GM03348 (cell line): Measurements from ENCODE around the gene RNF222.
"Not testable (repeated sequence)": the region's sequence is repeated elsewhere in the genome, so short reads cannot be mapped to it uniquely, and the experiment has no call there.

Experiments used
- DNase-seq: peaks from one replicate; pipeline ENCODE4 v3.0.0; 2012; ENCODE audit warnings: low spot score

The RNF222 gene

DNA sequence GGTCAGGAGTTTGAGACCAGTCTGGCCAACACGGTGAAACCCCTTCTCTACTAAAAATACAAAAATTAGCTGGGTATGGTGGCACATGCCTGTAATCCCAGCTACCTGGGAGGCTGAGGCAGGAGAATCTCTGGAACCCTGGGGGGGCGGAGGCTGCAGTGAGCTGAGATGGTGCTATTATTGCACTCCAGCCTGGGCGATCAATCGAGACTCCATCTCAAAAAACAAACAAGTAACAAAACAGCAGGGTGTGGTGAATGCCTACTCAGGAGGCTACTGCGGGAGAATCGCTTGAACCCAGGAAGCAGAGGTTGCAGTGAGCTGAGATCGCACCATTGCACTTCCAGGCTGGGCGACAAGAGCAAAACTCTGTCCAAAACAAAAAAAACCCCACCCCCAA, 19.5 kb downstream of the RNF222 start:
- not testable (repeated sequence) for DNase-seq

DNA sequence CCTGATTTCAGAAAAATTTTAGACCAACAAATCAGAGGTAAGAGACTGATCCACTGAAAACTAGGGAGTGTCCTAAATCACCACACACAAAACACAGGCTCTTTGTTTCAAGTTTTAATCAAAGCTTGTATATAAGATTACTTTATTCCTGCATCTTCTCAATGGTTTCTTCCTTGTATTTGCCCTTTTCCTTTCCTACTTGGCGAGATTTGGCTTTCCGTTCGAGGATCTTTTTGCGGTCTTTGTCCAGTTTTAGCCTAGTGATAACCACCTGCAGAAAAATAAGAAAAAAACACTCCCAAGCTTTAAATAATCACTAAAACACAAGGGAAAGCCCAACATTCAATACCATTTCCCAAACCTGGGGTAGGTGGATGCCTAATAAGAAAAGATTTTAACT, 20.2 kb downstream of the RNF222 start:
- no peak for DNase-seq

DNA sequence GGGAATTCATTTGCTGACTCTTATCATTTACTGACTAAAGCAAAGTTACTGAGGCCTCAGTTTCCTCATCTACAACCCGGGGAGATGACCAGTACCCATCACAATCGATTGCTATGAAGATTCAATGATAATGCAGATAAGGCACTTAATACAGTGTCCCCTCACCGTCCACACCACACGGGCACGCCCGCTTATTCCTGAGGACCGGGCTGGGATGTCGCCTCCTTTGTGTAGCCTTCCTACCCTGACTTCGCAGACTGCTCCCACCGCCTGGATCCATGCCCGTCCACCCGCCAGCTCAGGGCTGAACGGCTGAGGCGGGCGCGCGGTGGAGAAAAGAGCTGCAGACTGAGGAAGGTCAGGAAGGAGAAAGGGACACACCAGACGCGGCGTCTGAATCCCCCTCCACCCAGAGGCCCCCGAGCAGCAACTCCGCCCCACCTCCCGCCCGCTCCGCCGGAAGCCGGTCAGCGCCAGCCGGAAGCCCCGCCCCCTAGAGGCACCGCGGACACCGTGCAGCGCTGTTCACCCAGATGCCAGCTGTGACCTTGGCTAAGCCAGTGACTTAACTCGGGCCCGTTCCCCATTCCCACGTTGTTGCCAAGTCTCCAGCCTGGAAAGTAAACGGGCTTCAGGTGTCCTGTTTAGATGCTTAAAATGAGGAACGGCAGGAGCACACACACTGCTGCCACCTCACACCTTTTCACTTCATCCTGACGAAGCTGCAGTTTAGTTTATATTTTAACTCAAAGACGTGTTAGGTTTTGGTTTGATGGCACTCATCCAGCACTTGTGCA, 21.2 kb downstream of the RNF222 start, which contains the start of gene KRABD2:
TSS of gene KRABD2 (minus strand) at position 434 of the 797 bp plus-strand sequence.
- DNase-seq = peak; percentile 96

DNA sequence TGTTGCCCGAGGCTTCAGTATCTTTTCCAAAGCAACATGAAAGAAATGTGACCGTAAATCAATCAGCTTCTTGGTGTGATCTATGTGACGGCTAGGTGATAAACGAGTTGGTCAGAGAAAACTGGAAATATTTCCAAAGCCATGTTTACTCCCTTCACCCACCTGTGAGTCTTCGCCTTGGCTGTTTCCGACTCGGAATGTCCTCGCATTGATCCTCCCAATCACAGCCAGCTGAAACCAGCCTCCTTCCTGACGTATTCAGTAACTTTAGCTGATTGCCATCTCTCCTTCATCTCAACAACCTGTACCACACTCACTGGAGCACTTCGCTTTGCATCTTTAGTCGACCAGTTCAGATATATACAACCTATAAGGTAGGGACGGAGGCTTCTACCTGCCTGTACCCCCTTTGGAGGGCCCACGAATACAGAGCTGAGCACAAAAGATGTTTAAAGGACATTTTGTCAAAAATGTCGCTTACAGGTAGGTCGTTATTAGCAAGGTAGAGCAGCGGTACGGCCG, 21.8 kb downstream of the RNF222 start:
- DNase-seq = peak; percentile 39

DNA sequence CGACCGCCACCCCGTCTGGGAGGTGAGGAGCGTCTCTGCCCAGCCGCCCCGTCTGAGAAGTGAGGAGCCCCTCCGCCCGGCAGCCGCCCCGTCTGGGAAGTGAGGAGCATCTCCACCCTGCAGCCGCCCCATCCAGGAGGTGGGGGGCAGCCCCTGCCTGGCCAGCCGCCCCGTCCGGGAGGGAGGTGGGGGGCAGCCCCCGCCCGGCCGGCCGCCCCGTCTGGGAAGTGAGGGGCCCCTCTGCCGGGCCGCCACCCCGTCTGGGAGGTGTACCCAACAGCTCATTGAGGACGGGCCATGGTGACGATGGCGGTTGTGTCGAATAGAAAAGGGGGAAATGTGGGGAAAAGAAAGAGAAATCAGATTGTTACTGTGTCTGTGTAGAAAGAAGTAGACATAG, 23.8 kb downstream of the RNF222 start:
- not testable (repeated sequence) for DNase-seq

DNA sequence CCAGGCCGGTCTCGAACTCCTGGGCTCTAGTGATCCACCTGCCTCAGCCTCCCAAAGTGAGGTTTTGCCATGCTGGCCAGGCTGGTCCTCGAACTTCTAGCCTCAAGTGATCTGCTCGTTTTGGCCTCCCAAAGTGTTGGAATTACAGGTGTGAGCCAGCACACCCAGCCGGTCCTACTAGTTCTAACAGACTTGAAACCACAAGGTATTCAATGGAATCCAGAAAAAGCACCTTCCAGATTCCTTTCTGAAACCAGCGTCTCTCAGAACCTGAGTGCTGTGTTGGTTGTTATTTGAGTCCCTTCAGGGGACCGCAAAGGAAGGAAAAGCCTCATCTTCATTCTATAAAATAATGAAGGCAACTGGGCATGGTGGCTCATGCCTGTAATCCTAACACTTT, 25.2 kb downstream of the RNF222 start:
- no peak for DNase-seq

DNA sequence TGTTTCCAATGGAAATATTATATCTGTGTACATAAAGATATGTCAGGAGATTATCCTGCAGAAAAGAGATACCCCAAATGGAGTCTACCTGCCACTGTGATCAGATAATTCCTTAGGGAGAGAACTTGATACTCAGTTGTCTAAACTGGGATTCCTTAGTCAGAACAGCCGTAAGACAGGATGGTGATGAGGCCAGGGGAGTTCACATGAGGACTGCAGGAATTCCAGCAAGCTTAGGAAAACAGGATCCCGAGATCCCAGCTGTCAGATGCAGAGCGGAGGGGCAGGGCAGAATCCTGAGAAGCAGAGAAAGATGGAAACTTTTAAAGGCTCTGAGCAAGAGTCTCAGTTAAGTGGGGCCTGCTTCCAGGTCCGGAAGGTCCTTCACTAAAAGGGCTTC, 25.8 kb downstream of the RNF222 start:
- DNase-seq = no peak

DNA sequence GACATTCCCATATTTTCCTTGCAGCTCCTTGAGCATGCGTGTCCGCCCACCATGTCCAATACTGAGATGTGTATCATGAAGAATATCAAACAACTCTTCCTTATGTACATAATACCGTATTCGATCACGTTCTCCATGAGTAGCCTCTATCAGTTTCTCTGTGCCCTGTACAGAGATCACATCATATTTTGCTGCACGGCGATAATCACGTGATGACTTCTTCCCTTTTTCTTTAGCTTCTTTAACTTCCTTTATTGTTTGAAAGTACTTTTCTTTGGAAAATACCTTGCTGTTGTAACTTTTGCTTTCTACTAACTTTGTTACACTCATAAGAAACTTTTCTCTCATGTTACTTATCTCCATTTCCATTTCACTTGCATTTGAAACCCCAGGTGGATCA, 27.7 kb downstream of the RNF222 start:
- no peak for DNase-seq

DNA sequence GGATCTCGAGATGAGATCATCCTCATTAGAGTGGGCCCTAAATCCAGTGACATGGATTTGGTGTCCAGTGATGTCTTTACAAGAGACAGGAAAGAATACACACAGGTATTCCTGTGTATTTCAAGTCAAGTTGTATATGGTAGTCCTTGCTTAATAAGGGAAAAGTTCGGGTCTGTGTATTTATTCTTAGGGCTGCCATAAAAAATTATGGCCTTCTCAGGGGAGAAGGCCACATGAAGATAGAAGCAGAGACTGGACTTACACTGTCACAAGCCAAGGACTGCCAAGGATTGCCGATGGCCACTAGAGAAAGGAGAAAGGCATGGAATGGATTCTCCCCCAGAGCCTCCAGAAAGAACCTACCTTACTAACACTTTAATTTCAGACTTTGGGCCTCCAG, 29.4 kb downstream of the RNF222 start:
- DNase-seq = no peak

DNA sequence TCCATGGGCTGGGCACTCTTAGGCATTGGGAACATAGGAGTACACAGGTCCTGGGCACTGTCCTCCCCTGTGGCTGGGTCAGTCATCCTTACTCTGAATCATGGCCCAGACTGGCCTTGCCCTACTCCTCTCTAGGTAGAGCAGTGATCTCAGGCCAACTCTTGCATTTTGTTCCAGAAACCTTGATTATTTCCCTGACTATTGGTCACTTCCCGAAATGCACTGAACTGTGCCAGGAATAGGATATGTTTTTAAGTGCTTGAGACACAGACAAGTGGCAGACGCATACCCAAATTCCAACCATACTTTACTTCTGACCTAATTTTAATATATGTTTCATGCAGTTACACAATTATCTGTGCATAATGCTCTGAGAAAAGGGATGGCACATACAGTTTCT, 31.4 kb downstream of the RNF222 start:
- DNase-seq = peak; percentile 43

DNA sequence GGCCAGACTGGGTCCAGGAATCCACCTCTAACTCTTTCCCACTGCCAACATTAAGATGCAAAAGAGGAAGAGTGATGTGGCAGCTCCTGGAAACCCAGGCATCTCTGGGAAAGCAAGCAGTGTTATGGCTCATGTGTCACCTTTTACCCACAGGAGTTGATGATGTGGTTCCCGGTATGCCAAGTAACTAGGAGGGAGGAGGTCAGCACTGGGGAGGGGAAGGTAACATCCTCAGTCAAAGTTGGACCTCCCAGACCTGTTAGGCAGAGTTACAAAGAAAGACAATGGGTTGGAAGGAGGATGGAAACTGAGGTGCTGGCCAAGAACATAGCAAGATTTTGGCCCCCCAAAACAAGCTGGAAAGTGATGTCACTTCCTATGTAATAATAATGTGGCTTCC, 32.5 kb downstream of the RNF222 start:
- no peak for DNase-seq

DNA sequence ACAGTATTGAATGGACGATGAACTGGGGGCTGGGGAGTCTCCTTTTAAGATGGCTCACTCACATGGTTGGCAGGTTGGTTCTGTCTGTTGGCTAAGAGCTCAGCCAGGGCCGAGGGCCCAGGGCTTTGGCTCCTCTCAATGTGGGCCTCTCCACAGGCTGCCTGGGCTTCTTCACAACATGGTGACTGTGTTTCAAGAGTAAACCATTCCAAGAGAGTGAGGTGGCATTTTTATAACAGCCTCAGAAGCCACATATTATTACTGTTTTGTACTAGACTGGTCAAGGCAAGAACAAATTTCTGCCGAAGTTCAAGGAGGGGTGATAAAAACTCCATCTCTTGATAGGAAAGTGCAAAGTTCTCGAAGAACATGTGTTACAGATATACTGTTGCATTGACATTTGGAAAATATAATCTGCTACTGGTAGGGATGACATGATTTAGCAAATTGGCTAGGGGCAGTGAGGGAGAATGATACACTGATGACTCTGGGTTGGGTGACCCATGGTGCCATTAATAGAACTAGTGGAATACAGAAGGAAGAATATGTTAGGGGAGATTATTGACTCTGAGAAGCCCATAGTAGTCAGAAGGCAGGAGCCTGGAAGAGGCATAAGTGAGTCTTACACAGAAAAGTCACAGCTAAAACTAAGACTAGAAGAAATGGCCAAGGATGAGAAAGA, 34.8 kb downstream of the RNF222 start:
- peak; percentile 19 for DNase-seq

DNA sequence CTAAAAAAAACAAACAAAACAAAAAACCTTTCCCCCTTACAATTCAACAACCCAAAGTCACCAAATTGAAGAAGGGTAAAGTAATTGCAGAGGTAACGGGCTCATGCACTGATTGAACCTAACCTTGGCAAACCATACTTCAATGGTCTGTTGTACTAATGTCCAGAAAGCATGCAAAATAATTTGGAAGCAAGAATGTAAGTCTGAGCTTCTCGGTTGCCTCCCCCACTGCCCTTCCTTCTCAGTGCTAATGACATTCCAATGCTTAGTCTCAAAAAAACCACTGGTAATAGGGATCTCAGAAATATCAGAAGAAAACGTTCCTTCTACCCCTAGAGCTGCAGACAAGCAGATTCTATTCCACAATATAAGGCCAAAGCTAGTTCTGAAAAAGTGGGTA, 36.9 kb downstream of the RNF222 start:
- DNase-seq = no peak

DNA sequence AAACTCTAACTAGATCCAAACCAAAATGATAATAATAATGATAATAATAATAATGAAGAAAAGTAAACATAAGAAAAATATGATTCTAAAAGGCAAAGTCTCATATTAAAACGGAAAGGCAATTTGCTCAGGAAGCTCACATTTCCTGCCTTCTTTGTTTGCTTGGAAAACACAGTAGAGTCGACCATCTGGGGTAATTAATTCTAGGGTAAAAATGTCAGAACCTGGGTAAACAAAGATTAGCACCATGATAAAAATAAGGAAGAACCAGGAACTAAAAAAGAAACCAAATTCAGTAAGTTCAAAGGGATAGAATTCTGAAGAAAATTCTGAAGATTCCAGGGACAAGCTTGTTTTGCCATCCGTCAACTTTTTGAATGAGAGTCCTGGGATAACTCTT, 37.4 kb downstream of the RNF222 start:
- no peak for DNase-seq

DNA sequence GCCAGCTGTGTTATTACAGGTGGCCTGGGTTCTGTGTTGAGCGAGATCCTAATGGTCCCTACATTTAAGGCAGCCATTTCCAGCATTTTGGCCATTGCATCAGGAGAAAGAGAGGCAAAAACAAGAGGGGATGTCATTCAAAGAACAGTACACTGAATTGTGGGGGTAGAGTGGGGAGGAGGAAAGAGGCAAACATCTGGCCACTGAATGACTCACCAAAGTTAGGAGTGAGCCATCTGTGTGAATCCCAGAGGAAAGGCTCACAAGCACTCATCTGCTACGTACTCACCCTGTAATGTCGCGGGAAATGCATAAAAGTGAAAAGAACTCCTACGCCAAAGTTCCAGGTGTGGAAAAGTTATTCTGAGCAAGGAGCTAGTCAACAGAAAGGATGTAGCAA, 37.9 kb downstream of the RNF222 start:
- peak; percentile 86 for DNase-seq

DNA sequence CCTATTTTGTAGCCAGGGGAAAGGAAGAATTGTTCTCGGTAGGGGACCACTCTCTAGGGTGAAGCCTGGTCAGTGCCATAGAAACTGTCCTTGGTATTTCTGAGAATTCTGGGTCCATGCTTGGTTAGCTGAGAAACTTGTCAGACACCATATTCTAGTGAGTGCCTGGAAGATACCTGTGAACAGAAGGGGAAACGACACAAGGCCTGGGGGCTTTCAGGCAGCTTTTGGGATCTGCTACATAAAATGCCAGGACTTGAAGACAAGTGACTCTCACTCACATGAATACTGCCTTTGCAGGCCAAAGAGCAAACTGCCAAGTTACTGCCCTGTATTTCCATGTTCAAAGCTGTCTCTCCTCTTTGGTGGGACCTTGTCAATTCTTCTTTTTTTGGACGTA, 39.7 kb downstream of the RNF222 start:
- DNase-seq = no peak

DNA sequence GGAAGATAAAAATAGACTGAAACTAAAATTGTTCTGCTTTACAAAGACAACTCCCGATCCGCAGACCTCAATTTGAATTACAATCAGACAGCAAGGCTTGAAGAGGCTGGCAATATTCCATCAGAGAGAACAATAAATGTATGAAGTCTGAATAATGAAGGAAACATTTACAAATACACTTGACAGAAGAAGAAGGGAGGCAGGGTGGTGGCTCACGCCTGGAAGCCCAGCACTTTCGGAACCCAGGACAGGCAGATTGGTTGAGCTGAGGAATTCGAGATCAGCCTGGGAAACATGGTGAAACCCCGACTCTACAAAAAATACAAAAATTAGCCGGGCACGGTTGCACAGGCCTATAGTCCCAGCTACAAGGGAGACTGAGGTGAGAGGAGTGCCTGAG, 43.4 kb downstream of the RNF222 start:
- no peak for DNase-seq

DNA sequence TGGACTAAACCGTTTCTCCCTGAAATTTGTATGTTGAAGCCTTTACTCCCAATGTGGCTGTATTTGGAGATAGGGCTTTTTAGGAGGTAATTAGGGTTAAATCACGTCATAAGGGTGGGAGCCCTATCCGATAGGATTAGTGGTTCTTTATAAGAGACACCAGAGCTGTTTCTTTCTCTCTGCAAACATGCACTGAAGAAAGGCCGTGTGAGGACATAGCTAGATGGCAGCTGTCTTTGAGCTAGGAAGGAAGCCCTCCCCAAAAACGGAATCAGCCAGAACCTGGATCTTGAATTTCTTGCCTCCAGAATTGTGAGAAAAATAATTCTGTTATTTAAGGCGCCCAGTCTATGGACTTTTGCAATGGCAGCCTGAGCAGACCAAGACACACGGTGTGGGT, 43.9 kb downstream of the RNF222 start:
- DNase-seq = no peak

DNA sequence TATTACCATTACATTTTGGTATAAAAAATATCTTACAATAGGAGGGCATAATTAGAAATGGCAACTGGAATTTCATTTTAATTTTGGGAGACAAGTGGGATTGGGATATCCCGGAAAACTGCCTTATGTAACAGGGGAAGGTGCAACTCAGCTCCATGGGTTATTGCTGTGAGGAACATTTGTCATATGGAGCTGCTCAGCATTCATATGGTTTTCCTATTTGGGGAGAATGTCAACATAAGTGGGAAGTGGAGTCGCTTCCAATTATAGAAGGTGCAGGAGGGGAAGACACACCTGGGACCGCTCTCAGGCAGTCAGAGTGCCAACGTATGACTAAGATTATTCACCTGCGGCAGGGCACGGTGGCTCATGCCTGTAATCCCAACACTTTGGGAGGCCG, 47.3 kb downstream of the RNF222 start:
- DNase-seq = no peak

DNA sequence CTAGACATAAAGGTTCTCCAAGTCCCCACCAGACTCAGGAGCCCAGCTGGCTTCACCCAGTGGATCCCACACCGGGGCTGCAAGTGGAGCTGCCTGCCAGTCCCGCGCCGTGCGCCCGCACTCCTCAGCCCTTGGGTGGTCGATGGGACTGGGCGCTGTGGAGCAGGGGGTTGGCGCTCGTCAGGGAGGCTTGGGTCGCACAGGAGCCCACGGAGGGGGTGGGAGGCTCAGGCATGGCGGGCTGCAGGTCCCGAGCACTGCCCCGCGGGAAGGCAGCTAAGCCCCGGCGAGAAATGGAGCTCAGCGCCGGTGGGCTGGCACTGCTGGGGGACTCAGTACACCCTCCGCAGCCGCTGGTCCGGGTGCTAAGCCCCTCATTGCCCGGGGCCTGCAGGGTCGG, 50.6 kb downstream of the RNF222 start:
- not testable (repeated sequence) for DNase-seq

DNA sequence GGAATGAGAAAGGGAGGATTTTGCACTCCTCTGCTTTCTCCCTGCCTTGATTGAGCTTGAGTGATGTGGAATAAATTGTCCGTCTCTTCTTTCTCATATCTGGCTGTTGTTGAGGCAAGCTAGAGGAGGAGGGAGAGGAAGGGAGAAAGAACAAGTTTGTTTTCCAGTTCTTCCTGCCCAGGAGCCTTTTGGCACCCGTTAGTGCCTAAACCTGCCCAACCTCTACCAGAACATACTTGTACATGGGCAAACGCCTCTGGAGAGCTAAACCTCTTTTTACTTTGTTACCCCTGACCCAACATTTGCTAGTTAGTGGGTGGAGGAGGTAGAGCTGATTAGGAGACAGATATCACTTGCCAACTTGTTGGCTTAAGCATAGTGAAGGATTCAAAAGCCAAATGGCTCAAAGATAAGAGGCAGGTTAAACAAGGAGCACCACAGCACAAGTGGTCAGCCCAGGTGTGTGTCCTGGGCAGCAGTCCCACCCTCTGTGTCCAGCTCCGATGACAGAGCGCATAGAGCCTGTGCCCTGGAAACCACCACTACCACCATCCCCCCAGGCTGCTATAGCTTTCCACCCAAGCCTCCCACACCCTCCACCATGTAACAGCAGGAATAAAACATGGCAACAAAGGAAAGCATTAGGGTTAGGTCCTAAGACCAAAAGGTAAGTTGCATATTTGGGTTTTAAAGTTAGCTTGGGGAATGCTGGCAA, 51.5 kb downstream of the RNF222 start:
- DNase-seq = no peak

DNA sequence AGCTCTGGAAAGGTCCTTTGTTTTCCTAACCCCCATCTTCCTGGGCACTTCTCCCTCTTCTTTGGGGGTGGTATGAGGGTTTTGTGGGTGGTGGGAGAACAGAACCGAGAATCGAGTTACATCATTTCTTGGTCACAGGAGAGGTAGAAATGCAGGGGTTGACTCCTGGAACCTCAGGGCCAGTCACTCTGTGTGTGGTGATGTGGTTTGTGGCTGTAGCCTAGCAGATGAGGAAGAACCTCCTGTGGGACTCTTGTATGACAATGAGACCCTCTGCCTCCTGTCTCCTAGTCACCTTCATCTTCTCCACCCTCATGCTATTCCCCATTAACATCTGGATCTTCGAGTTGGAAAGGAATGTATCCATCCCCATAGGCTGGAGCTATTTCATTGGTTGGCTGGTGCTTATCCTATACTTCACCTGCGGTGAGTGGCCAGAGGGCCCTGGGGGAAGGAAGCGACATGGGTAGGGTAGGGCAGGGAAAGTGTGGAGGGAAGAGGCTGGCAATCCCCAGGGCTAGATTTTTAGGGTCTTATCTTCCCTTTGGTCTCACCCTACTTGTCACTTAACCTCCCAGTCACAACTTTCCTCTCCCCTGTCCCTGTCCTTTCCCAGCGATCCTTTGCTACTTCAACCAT, 52.5 kb downstream of the RNF222 start:
- DNase-seq = no peak
